ENCODE results near the gene DCC.

The DCC gene

DNA sequence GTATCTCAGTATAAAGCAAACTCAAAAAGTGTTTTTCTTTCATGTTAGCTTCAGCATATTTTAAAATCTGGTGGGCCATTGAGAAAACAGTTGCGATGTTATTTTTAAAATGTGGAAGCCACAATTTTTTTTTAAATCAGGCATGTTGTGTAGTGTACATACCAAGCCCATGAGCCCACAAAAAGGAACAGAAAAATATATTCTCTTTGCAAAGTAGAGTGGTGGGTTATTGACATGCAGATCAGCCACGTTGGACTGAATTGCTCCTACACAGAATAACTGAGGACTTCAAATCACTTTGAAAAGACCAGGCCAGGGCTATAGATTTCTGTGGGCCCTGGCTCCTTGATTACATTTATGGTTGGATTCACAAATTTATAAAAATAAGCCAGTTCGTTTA, 774.4 kb downstream of the DCC start:
- no peak for DNase-seq

DNA sequence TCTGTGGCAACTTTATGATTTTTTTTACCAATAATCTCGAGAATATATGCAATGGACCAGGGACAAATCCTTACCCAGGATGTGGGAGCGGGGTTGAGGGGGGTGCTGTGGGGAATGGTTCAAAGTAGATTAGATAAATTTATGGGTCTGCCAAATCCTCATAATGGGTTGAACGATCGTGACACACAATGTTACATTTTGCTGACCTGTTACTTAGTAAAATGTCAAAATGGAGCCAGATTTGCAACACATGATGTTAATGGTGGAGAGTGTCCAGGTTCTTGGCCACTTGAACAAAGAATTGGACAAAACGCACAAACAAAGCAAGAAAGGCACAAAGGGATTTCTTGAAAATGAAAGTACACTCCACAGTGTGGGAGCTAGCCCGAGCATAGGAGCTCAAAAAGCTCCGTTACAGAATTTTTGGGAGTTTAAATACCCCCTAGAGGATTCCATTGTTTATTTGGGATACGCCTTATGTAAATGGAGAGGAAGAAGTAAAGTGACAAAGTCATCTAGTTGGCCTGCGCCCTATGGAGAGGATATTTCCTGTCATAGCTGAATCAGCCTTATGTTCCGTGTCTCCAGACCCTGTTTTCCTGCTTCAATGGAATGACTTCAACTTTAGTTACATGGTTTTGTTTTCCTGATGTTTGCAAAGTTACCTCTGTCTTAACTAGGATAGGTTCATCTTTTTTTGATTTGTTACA, 776.0 kb downstream of the DCC start:
- no peak for DNase-seq

DNA sequence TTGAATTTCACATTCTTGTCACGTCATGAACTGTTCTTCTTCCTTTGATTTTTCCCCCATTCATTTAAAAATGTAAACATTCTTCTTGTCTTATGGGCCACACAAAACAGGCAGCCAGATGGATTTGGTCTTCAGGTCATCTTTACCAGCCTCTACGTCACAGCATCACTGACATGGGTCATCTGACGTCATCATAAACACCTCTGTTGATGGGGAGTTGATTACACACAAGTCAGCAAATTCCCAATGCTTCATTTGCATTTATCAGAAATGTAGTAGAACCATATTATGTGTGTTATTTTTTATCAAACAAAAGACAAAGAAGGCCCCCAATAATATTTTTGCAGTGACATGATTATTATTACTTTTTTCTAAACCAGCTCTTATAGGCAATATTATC, 777.9 kb downstream of the DCC start:
- no peak for DNase-seq

DNA sequence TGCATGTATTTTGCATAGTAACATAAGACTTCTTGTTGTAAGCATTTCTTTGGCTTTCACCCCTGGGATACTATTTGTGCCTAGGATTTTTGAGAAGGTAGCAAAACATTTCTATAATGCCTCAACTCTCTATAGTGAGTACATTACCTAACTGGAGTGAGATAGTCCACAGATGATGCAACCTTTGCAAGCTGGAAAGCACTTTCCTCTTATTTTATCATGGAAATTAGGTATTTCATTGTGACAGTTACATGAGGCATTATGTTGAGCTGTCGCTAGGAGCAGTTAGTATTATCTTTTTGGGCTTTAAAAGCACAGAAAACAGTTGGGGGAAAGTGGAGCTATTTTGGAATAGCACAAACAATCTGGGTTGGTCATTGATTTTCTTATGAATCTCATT, 786.2 kb downstream of the DCC start:
- no peak for DNase-seq

DNA sequence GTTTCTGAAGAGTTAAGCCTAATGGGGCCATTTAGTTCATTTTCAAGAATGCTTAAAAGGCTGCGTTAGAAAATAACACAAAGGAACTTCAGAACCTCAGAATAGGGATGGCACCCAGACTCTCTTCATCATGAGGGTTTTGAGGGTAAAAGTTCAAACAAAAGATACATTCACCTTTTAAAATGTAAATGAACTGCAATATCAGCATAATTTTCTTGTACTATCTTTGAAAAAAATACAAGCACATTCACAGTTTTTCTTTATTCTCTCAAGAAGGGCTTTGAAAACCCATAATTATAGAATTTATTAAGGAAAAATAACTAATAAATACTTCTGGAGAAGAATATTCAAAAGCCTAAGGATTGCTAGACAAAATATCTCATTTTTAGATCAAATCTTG, 791.0 kb downstream of the DCC start:
- DNase-seq: no peak

DNA sequence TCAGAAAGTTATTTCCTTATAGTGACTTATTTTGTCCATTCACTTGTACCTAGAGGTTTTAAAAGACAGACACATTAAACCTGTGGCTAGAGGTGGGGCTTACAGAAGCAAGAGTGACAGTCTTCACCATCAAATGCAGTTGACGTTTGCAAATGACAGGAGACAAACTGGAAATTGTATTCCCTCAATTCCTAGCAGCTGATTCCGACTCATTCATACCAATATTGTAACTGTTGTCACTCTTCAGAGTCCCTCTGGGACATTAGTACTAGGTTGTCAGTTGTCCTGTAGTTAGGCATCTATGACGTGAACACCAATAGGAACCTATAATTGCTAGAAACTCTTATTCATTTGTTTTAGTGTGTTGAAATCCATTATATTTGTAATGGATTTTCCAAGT, 794.7 kb downstream of the DCC start:
- no peak for DNase-seq

DNA sequence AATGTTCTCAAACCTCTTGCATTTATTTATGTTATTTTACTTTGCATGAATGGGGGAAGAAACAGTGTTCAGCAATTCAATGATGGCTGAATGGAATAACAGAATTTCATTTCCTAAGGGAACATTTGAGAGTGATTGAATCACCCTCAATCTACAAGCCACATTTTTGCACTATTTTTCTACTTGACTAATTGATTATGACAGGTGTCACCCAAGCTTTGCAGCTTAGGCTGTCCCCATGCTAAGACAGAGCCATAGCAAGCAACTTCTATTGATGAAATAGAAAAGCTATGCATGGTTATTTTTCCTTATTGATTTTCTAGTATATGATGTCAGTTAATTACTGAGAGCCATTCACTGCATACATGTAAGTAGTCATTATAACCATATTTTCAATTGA, 795.7 kb downstream of the DCC start:
- DNase-seq: no peak

DNA sequence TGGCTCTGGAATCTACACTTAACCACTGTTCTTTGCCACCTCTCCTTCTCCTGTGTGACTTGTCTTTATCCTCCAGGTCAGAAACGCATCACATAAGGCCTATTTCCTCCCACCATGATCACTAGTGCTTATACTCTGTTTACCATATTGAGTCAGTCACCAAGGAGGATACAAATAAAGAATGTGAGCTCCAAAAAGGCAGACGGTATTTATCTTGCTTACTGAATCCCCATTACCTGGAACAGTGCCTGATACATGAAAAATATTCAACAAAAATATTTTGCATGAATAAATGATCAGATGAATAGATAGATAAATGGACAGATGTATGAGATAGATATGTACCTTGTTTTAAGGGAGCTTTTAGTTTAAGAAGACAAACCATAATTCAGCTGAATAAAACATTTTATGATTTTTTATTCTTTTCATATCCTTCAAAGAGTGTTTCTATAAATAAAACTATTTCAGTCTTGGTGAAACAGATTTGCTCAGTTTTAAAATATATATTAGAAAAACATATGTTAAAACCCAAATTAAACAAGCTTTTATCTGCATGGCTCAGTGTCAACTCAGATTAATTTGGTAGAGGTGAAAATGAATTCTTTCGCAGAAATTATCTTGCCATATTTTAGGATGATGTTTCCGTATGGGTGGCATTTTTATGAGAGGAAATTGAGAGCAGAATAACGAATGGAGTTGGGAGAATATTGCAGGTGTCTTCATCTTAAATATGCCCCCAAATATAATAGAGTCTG, 799.9 kb downstream of the DCC start:
- DNase-seq: no peak

DNA sequence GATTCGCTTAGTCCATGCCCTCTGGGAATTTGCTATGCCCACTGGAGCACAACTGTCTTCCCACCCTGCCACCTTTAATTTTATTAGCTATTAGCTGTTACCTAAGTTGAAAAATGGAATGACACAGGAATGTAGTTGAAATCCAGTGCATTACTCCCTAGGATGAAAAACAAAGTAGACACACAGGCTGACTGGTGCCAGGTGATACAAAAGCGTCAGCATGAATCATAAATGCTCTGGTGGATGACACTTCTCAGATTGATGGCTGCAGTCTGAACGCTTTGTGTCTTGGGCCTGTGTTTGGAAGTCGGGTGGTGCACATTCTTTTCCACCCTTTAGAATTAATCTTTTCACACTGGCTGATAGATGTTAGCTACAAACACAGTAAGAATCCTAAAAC, 802.0 kb downstream of the DCC start:
- DNase-seq: no peak

DNA sequence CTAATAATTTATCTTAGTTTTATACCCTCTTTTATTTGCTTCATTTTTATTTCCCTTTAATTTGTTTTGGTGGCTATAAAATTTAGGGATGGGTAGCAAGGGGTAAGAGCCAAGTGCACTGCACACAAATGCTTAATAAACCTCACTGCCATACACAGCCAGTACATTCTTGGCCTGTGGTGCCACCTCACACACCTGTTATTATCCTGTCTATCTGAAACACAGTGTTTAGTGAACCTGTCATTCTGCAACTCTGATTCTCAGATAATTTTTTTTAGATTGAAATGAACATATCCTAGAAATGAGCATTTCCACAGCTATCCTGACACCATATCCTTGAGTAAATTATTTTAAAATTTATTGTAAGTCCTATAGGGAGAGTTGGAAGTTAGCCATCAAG, 807.5 kb downstream of the DCC start:
- DNase-seq: no peak

DNA sequence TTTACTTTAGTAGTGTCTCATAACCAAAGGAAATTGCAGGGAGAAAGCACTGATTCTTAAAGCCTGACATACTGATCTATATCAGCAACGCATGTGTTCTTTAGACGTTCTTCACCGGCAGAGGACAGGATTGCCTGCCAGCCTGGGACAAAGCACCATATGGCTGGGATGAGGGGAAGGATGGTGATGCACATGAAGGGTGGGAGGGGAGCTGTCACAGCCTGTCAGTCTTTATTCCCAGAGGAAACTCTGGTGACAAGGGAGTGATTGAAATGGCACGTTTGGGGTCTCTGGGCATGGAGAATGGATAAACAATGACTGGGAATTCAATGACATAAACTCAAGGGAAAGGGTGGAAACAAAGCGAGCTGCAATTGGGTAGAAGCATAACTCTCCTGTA, 808.1 kb downstream of the DCC start:
- DNase-seq: no peak

DNA sequence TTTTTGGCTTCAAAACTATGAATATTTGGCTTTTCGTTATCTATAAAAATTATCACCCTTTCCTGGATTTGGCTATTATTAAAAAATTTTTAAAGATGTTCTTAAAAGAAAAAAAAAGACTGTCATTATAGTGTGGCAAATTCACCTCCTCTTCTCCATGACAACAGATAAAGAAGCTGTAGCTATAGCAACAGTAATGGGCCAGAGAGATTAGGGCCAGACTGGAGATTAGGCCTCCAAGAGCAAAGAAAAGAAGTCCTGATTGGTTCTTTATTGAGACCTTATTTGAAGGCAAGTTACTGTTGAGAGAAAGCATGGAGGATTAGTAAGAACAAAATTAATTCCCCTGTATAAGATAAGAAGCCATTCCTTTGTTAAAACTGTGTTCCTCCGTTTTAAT, 812.5 kb downstream of the DCC start:
- no peak for DNase-seq

DNA sequence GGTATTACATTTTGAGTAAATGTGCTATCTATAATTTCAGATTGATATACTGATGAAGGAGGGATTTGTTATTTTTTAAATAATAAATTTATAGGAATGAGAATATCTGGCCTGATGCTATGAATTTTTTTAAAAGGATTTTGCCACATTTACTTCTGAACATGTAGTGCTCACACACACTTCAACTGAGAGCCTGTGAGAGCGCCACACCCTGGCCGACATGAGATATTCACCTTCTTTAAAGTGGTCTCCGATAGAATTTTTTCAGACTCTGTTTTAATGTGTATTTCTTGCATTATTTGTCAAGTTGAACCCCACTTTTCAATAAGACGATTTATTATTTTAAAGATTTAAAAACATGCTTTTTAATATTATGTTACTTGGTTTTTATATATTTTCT, 813.3 kb downstream of the DCC start:
- DNase-seq: no peak

DNA sequence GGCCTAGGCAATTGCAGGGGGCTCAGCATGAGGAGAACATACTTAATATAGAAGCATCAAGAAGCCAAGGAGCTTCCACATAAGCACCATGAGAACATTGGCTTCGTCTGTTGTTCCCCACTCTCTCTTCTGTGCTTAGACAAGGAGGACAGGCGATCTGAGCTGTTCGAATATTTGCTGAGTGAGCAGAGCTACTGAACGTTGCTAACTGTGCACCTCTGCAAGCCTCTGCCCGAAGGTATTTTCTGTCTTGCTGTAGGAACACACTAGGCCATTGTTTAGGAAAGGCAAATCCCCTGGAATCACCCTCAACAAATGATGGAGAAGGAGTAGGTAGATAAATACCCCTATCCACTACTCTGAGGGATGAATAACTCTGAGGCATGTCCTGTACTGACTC, 813.8 kb downstream of the DCC start:
- DNase-seq: no peak

DNA sequence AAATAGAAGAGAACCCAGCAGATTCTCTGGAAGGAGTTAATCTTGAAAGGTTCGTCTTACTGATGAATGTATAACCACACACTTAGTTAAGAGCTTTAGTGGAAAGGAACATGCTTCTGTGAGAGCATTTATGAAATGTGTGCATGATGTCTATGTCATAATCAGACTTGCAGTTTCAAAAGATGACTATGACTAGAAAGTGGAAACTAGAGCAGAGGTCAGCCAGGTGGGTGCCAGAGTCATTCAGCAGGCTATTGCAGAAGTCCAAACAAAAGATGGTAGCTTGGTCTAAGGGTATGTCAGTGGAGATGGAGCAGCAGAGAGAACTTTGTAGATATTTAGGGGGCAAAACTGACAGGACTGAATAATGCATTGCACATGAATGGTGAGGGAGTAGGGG, 825.8 kb downstream of the DCC start:
- DNase-seq: no peak

DNA sequence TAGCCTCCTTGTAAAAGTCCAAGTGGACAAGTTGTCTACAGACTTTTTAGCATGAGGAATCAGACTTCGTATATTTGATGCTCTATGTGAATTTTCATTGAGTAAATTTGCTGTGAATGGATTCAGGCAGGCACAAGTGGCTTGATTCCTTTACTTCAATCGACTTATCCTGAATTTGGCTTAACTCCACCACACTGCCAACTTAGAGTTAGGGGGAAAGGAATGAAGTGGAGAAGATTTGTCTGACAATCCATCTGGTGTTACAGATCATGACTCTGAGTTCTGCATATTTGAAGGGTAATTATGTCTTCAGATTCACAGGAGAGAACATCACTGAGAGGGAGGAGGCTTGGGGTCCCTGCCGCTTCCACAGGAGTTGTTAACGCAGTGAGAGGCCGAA, 829.3 kb downstream of the DCC start:
- DNase-seq: no peak

DNA sequence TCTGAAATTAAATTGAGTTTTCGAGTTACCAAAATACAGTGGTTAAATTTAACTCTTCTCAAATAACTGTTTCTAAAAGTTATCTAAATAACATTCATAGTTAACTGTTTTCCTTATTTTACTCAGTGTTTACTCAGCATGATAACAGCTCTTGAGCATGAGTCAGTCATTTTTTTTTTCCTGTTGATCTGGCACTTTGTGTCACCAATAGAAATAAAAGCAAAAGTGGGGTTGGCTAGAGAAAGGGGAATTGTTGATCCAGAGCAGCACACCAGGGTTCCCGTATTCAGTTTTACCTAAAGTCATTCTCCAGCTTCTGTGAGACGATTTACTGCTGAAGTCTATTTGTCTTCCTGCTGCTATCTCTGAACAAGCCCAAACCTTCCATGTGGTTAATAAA, 851.6 kb downstream of the DCC start:
- no peak for DNase-seq

DNA sequence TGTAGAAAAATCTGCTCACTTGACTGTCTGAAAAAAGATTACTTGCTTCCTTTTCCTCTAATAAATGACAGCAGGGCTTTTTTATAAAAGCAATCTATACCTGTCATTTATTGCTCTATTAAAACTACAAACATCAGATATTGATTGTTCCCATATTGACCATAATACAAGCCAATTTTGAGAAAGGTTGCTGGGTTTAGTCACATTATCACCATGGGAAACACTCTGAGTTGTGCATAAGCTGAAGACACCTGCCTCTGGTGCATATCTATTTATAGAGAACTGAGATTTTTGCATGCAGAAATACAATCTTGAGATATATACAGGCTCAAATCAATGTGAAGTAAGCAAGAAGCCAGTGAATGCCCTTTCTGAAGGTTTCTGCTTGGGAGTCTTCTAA, 853.9 kb downstream of the DCC start:
- DNase-seq: no peak

DNA sequence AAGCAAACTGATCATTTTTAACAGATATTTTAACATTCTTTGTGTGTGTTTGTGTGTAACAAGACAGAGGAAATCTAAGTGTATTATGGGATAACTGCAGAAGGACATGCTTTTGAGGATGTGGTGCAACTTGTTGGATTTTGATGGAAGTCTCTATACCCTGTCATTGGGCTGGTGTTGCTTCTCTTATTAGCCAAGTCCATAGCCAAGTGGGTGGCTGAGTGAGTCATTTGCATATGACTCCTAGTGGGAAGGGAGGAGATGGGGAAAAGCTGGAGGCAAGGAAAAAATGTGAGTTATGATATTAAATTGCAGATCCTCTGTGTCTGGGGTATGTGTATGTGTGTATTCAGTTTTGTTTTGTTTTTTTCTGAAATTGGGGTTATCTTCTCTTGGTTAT, 879.9 kb downstream of the DCC start:
- no peak for DNase-seq

DNA sequence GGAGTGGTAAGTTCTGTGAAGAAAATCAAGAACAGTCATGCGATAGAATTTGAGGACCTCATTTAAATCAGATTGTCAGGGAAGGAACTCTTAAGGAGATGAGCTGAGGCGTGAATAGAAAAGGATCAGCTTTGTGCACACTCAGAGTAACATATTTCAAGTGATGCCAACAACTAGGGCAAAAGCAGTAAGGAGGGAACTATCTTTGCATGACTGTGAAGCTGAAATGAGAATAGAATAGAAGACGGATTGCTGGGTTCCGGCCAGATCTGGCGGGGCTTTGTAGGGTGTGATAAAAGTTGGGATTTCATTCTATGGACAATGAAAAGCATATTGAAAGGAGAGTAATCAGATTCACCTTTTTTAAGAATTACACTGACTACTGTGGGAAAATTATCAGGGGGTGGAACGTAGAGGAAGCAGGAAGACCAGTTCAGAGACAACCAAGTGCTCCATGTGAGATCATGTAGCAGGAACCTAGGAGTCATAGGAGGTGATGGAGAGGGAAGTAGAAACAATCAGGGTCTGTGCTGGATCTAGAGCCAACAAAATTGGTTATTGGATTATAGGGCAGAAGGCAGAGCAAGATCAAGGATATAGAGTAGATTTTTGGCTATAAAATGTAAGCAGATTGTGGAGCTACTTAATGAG, 884.3 kb downstream of the DCC start:
- no peak for DNase-seq

DNA sequence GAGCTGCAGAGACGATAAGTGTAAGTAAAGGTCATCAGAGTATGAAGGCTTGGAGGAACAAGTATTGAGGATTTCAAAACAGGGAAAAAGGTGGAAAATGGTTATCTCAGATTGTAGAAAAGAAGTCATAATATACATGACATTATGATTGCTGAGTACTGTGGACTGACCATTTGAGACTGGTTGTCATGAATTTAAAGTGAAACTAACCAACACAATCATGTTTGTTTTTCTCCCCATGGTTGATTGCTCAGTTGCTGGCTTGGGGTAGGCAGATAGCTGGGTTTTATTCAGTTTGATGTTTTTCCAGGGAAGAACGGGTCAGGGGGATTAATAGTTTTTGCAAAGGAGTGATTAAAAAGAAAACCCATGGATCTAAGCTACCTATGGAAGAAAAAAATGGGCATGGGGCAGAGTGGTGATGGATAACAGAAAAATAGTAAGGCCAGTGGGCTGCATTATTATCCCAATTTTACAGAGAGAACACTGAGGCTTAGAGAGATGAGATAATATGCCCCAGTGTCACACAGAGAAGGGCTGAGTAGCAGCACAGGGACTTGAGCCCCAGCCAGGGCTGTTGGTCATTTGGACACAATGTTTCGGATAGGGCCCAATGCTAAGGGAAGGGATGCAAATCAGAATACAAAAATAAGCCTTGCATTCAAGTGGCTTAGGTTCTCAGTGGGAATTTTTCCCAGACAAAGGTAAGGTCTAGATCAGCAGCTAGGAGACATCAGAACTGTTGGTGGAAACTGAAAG, 885.7 kb downstream of the DCC start:
- no peak for DNase-seq

DNA sequence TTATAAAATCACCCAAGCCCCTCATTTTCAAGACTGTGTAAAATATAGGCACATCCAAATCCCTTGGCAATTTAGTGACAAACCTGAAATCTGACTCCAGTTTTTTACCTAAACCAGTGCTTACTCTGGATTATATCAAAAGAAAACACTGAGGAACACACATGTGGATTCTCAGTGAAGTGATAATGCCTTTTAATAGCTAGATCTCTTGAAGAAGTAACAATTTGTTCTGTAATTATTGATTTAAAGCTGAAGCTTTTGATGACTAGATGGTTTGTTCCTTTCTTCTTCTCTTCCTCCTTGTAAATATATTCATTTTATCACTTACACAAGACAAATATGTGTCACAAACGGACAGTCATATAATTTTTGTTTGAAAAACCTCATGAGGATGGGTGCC, 894.6 kb downstream of the DCC start:
- DNase-seq: no peak

DNA sequence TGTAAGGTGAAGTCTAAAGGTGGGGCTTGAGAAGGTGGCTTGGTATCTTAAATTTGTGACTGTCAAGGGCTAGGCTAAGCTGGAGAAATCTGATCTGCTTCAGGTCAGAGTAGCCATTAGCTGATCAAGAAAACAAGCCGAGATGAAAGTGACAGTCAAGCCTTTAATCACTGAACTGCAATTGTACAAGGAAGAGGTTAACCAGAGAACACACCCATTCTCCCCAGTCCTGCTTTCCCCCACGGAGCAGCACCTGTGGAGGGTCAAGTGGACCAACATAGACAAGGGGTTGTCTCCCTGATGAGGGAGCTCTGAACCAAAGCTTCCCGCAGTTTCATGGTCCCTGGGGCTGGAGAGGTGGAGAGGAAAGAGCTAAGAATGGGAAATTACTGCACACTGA, 901.2 kb downstream of the DCC start:
- no peak for DNase-seq

DNA sequence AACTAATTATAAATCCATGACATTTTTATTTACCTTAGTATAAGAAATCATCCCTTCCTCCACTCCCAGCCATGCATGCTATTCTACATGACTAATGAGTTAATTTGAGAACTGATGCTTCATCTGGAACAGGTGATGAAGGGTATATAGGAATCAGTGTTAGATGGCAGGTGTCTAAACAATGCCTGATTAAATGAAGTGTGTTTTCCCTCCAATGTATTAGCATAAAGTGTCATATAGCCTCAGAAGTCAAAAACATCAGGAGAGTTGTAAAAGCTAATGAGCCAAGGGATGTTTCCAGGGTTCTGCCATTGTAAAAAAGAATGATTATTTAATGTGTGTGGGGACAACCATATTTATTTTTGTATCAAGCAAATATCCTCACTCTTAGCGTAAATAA, 913.8 kb downstream of the DCC start:
- DNase-seq: no peak
